Astrocyte of the cerebellum (primary cell): ENCODE results near the gene CCDC117.

Experiments used
- DNase-seq: peaks from one replicate; pipeline ENCODE4 v3.0.0-alpha.2; 2011; ENCODE audit warnings: low read depth
- H3K4me3 ChIP-seq: 2 replicates; pipeline ENCODE4 v1.5.1; 2011; ENCODE audit warnings: mild to moderate bottlenecking, low read depth, low read length, moderate library complexity
- in situ Hi-C: cut with HindIII; loops from 2 replicates; pipeline ENCODE4 v1.10.0; 2017; ENCODE audit warnings: low sequenced_read_pairs
- TF ChIP-seq, protein P1 (sequence below): IDR thresholded peaks from 2 replicates; pipeline ENCODE4 v1.5.1; 2012; ENCODE audit warnings: low read length, low read depth, moderate library complexity, mild to moderate bottlenecking; ENCODE audit errors: missing control alignments

CCDC117 gene, protein sequence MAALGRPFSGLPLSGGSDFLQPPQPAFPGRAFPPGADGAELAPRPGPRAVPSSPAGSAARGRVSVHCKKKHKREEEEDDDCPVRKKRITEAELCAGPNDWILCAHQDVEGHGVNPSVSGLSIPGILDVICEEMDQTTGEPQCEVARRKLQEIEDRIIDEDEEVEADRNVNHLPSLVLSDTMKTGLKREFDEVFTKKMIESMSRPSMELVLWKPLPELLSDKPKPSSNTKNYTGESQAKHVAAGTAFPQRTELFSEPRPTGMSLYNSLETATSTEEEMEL

DNA sequence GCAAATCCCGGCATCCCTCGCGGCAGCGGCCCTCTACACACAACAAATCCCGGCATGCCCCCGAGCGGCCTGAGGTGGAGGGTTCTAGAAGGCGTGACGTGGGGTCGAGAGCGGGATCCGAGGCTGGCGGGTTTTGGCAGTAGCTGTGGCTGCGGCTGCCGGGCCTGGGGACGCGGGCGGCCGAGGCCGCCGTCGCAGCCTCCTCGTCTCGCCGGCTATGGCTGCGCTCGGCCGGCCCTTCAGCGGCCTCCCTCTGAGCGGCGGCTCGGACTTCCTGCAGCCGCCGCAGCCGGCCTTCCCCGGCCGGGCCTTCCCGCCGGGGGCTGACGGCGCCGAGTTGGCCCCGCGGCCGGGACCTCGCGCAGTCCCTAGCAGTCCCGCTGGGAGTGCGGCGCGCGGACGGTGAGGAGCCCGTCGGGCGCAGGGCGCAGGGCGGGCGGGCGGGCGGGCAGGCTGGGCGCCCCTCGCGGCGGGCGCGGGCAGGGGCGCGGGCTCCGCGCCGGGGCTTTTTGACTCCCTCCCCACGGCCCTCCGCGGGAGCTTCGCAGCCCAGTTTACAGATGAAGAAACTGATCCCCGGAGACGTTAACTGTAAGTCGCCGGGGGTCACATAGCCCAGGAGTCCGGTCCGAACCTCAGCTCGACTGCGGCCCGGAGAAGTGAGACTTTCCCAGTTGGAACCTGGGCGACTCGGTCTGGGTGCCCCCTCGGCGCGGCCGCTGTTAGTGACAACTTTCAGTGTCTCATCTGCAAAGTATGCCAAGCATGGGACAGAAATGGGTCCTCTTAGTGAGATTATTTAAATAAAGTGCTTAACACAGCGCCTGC lies at the start of gene CCDC117:
CCDC117 (plus strand) TSS at position 63 of the 828 bp plus-strand sequence; CDS start at position 218, 155 bp downstream.
- H3K4me3 ChIP-seq, result peak within 1 kb of the TSS; percentile 93
- DNase-seq, result peak; percentile 91
- in situ Hi-C loops, result no loop called here
- TF ChIP-seq, protein P1, sequence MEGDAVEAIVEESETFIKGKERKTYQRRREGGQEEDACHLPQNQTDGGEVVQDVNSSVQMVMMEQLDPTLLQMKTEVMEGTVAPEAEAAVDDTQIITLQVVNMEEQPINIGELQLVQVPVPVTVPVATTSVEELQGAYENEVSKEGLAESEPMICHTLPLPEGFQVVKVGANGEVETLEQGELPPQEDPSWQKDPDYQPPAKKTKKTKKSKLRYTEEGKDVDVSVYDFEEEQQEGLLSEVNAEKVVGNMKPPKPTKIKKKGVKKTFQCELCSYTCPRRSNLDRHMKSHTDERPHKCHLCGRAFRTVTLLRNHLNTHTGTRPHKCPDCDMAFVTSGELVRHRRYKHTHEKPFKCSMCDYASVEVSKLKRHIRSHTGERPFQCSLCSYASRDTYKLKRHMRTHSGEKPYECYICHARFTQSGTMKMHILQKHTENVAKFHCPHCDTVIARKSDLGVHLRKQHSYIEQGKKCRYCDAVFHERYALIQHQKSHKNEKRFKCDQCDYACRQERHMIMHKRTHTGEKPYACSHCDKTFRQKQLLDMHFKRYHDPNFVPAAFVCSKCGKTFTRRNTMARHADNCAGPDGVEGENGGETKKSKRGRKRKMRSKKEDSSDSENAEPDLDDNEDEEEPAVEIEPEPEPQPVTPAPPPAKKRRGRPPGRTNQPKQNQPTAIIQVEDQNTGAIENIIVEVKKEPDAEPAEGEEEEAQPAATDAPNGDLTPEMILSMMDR, result peak; percentile 10

DNA sequence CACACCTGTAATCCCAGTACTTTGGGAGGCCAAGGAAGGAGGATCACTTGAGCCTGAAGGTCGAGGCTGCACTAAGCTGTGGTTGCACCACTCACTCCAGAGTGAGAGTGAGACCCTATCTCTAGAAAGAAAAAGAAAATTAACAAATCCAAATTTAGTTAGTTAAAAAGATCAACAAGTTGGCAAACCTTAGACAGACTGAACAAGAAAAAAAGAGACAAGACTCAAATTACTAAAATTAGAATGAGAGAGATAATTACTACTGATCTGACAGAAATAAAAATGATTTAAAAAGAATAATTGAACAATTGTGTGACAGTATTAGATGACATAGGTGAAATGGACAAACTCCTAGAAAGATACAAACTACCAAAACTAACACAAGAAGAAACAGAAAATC lies 44.5 kb upstream of the CCDC117 start:
- no peak overlapping the region for H3K4me3 ChIP-seq
- TF ChIP-seq, protein P1, result no peak
- in situ Hi-C loops, result no loop called here
- DNase-seq, result no peak

DNA sequence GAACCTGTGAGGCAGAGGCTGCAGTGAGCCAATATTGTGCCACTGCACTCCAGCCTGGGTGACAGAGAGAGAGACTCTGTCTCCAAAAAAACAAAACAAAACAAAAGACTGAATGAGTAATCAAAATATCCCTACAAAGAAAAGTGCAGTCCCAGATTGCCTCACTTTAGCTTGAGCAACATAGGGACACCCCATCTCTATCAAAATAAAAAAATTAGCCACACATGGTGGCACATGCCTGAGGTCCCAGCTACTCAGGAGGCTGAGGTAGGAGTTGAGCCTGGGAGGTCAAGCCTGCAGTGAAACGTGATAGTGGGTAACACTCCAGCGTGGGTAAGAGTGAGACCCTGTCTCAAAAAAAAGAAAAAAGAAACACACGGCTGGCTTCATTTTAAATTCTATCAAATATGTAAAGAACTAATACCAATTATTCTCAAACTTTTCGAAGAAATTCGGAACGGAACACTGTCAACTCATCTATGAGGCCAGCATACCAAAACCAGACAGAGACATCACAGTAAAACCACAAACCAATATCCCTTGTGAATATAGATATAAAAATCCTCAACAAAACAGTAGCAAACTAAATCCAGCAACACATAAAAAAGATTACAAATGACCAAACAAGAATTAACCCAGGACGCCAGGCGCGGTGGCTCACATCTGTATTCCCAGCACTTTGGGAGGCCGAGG lies 43.7 kb upstream of the CCDC117 start:
- no peak overlapping the region for H3K4me3 ChIP-seq
- in situ Hi-C loops, result no loop called here
- no peak for DNase-seq
- TF ChIP-seq, protein P1, result no peak

DNA sequence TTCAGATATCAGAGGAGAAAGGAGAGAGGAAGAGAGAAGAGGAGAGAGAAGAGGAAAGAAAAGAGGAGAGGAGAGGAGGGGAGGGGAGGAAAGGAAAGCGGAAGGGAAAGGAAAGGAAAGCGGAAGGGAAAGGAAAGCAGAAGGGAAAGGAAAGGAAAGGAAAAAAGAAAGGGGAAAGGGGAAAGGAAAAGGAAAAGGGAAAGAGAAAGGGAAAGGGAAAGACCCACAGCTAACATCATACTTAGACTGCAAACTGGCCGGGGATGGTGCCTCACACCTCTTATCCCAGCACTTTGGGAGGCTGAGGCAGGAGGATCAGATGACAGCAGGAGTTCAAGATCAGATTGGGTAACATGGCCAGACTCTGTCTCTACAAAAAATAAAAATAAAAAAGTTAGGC lies 42.3 kb upstream of the CCDC117 start:
- TF ChIP-seq, protein P1, result no peak
- in situ Hi-C loops, result no loop called here
- H3K4me3 ChIP-seq, result no peak overlapping the region
- DNase-seq, result no peak

DNA sequence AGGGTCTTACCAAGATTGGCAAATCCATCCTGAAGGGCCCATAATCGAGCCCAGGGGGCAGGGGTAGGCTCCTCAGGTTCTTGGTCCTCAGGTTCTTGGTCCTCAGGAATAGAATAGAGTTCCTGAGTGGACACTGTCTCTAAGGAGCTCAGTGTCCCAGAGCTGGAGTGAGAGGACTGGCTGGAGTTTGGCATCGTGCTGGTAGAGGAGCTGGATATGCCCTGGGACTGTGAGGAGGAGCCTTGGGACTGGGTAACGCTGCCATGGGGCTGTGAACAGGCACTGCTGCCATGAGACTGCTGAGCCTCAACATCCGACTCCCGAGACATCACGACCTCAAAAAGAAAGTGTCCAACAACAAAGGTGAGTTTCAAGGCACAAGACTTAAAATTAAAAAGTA lies 38.1 kb upstream of the CCDC117 start:
- no peak overlapping the region for H3K4me3 ChIP-seq
- no peak for DNase-seq
- TF ChIP-seq, protein P1, result no peak
- in situ Hi-C loops, result no loop called here
